OCI-LY1 (cell line): ENCODE data around the gene MICAL2.

Experiments
- CTCF ChIP-seq: fragments of 200-600 bp; sonication (generic), shearing (Covaris generic); IDR thresholded peaks from 2 replicates; pipeline ENCODE4 v1.5.1; 2017; ENCODE audit warnings: mild to moderate bottlenecking, antibody characterized with exemption, low read length, moderate library complexity, mixed read lengths
- EZH2 ChIP-seq: fragments of 200-600 bp; sonication (generic), shearing (Covaris generic); IDR thresholded peaks from 2 replicates; pipeline ENCODE4 v1.8.0; 2017; ENCODE audit warnings: borderline replicate concordance, mixed run types, mild to moderate bottlenecking, antibody characterized with exemption, low read length, moderate library complexity, mixed read lengths

GRCh38 chr11:12209096-12209495 lies 98.7 kb downstream of the MICAL2 start:
- TF ChIP-seq CTCF = no peak
- no peak for TF ChIP-seq EZH2
